K562 (cell line): ENCODE data around the gene NDUFB10. TPM values are rescaled to one million over a fixed set of nuclear protein-coding genes. Genes with fewer than 3 reads are reported as not detected.

Experiments
- ATF3 ChIP-seq, 2 experiments: fragments of 450-650 bp in 1 of 2; sonication (generic) in 1 of 2; formaldehyde crosslinking in 1 of 2; IDR thresholded peaks in 1 of 2; conservative IDR thresholded peaks in 1 of 2; 2 replicates each; pipeline versions ENCODE4 v1.6.1 to v1.8.1; 2016 to 2023; ENCODE audit warnings: mild to moderate bottlenecking in 2 of 2, moderate library complexity in 2 of 2, inconsistent platforms in 1 of 2, missing genetic modification reagents in 1 of 2
- CBFA2T3 ChIP-seq: fragments of 450-650 bp; IDR thresholded peaks from 2 replicates; pipeline ENCODE4 v1.6.1; 2017
- CREB3L1 ChIP-seq: fragments of 450-650 bp; IDR thresholded peaks from 2 replicates; pipeline ENCODE4 v1.6.1; 2014; ENCODE audit warnings: low read depth, mild to moderate bottlenecking, moderate library complexity, borderline replicate concordance
- EGR1 ChIP-seq: fragments of 450-650 bp; conservative IDR thresholded peaks from 2 replicates; pipeline ENCODE4 v1.6.1; 2017; ENCODE audit warnings: mild to moderate bottlenecking
- FOXA3 ChIP-seq, 2 experiments: fragments of 450-650 bp in 1 of 2; sonication (generic) in 1 of 2; formaldehyde crosslinking; IDR thresholded peaks in 1 of 2; conservative IDR thresholded peaks in 1 of 2; 2 replicates each; pipeline versions ENCODE4 v1.4.0 to v1.8.0; 2020 to 2022; ENCODE audit warnings: mild to moderate bottlenecking in 2 of 2, missing genetic modification reagents in 1 of 2
- FOXP4 ChIP-seq: sonication (generic); formaldehyde crosslinking; IDR thresholded peaks from 2 replicates; pipeline ENCODE4 v1.8.0; 2022; ENCODE audit warnings: mild to moderate bottlenecking, missing genetic modification reagents, borderline replicate concordance
- HDAC3 ChIP-seq: fragments of 450-650 bp; IDR thresholded peaks from 2 replicates; pipeline ENCODE4 v1.6.1; 2018; ENCODE audit warnings: borderline replicate concordance, mild to moderate bottlenecking, moderate library complexity; ENCODE audit not compliant: partially characterized antibody
- KDM1A ChIP-seq, 2 experiments: fragments of 450-650 bp; IDR thresholded peaks; 2 replicates each; pipeline ENCODE4 v1.6.1; 2016; ENCODE audit warnings: mild to moderate bottlenecking in 2 of 2
- KLF1 ChIP-seq: fragments of 450-650 bp; IDR thresholded peaks from 2 replicates; pipeline ENCODE4 v1.6.1; 2016; ENCODE audit warnings: missing genetic modification characterization, missing compliant biosample characterization
- NCOA2 ChIP-seq, 2 experiments: fragments of 450-650 bp; IDR thresholded peaks; 2 replicates each; pipeline ENCODE4 v1.6.1; 2018; ENCODE audit warnings: mild to moderate bottlenecking in 2 of 2, moderate library complexity in 1 of 2; ENCODE audit not compliant: partially characterized antibody in 2 of 2
- NFIC ChIP-seq: fragments of 450-650 bp; IDR thresholded peaks from 2 replicates; pipeline ENCODE4 v1.6.1; 2017; ENCODE audit warnings: mild to moderate bottlenecking, inconsistent platforms
- POLR2H ChIP-seq: IDR thresholded peaks from 2 replicates; pipeline ENCODE4 v1.6.1; 2016; ENCODE audit warnings: missing genetic modification characterization, low read depth, mild to moderate bottlenecking, control low read depth, missing compliant biosample characterization, moderate library complexity
- PRMT5 ChIP-seq: sonication (generic); formaldehyde crosslinking; IDR thresholded peaks from 2 replicates; pipeline ENCODE4 v1.5.0; 2020; ENCODE audit warnings: missing genetic modification reagents
- SMAD3 ChIP-seq: fragments of 450-650 bp; formaldehyde crosslinking; conservative IDR thresholded peaks from 2 replicates; pipeline ENCODE4 v1.4.0; 2020; ENCODE audit warnings: mild to moderate bottlenecking
- SMARCA4 ChIP-seq: fragments of 450-650 bp; IDR thresholded peaks from 2 replicates; pipeline ENCODE4 v1.6.1; 2016
- TCF3 ChIP-seq: sonication (generic); formaldehyde crosslinking; IDR thresholded peaks from 2 replicates; pipeline ENCODE4 v1.4.0; 2020; ENCODE audit warnings: mild to moderate bottlenecking, missing genetic modification reagents
- TEAD4 ChIP-seq, 2 experiments: sonication (generic) in 1 of 2; formaldehyde crosslinking in 1 of 2; IDR thresholded peaks; 2 replicates each; pipeline versions ENCODE4 v1.6.1 to v1.8.0; 2012 to 2022; ENCODE audit warnings: borderline replicate concordance in 1 of 2, inconsistent platforms in 1 of 2, low read length in 1 of 2, mild to moderate bottlenecking in 1 of 2, missing genetic modification reagents in 1 of 2
- TFAP4 ChIP-seq: sonication (generic); formaldehyde crosslinking; IDR thresholded peaks from 2 replicates; pipeline ENCODE4 v1.8.0; 2022; ENCODE audit warnings: missing genetic modification reagents, mild to moderate bottlenecking, moderate library complexity, borderline replicate concordance
- ZBTB7A ChIP-seq: IDR thresholded peaks from 2 replicates; pipeline ENCODE4 v1.6.1; 2011; ENCODE audit warnings: low read depth, mild to moderate bottlenecking, low read length, moderate library complexity, borderline replicate concordance; ENCODE audit not compliant: control insufficient read depth
- ZNF311 ChIP-seq: fragments of 250-450 bp; sonication (Bioruptor Pico); IDR thresholded peaks from 2 replicates; pipeline ENCODE4 v1.4.0; 2020; ENCODE audit warnings: mild to moderate bottlenecking, moderate library complexity
- ZNF830 ChIP-seq: fragments of 250-450 bp; sonication (Bioruptor Pico); IDR thresholded peaks from 2 replicates; pipeline ENCODE4 v1.5.0; 2021; ENCODE audit warnings: mild to moderate bottlenecking
- ZSCAN32 ChIP-seq: fragments of 450-650 bp; formaldehyde crosslinking; IDR thresholded peaks from 2 replicates; pipeline ENCODE4 v1.4.0; 2020; ENCODE audit warnings: mild to moderate bottlenecking, moderate library complexity
- polyA plus RNA-seq, 8 experiments: library from polyadenylated mRNA; depleted of rRNA in 4 of 8; stranded (reverse) in 5 of 8; unstranded in 3 of 8; fragments of >200 nt; fragmentation: Nextera tagmentation in 2 of 8; fragmentation: Illumina TruSeq in 1 of 8; extraction: Ambion mirVana in 2 of 8; extraction: Trizol in 1 of 8; gene quantifications; 2 replicates each; pipeline versions ENCODE4 v1.2.1 to v1.2.3, GENCODE V29; 2011 to 2014; ENCODE audit warnings: inconsistent platforms in 1 of 8, missing spikeins in 1 of 8
- total RNA-seq, 7 experiments: library from RNA; depleted of rRNA in 6 of 7; stranded (reverse); fragments of >200 nt in 6 of 7; fragmentation: Illumina TruSeq in 2 of 7; extraction: Trizol in 2 of 7; gene quantifications; 2 replicates each; pipeline versions ENCODE4 v1.2.1 to v1.2.3, GENCODE V29; 2011 to 2021; ENCODE audit warnings: low replicate concordance in 1 of 7

NDUFB10 gene
- total and polyA plus RNA-seq, 9 of the 15 experiments (the other 6 are each of a cell fraction or from before 2014, with no cell fraction given), result 69.3 to 527 (median 161) TPM

- TF ChIP-seq FOXP4 (no peak), ZBTB7A (peak; percentile 52; the same call in 1 of the 2 replicates), SMARCA4 (0 out of 2 replicates have a peak, but pooled peaks have one; percentile 14), FOXA3 (CRISPR knock-in tag; conservative IDR thresholded peaks at IDR 0.05 in 1 of 2, IDR thresholded peaks at IDR 0.05 in 1 of 2) (no peak), POLR2H (no peak), ATF3 (IDR thresholded peaks at IDR 0.05) (no peak), ATF3 (CRISPR knock-in tag; conservative IDR thresholded peaks at IDR 0.05) (no peak), CREB3L1 (no peak), TCF3 (peak; percentile 48), NFIC (peak; percentile 37; the same call in 1 of the 2 replicates), KLF1 (tag) (no peak), KDM1A (IDR thresholded peaks at IDR 0.05) (peak in 1 of 2 experiments; percentile 26; a peak in 1 of 4 replicates), PRMT5 (CRISPR knock-in tag) (no peak), NCOA2 (IDR thresholded peaks at IDR 0.05; ENCODE audit: partially characterized antibody in 2 of 2) (no peak), ZNF830 (no peak), CBFA2T3 (peak; percentile 88), HDAC3 (no peak), SMAD3 (CRISPR knock-in tag) (no peak), ZNF311 (no peak), TFAP4 (CRISPR knock-in tag) (peak; percentile 57; the same call in 1 of the 2 replicates), TEAD4 (IDR thresholded peaks at IDR 0.05; ENCODE audit: low read length) (peak; percentile 19; the same call in 1 of the 2 replicates), TEAD4 (CRISPR knock-in tag; IDR thresholded peaks at IDR 0.05; ENCODE audit: borderline replicate concordance) (no peak), EGR1 (peak; percentile 52), ZSCAN32 (CRISPR knock-in tag) (no peak)
Observed at GRCh38 chr16:1945559-1946391, 13.6 kb upstream of the NDUFB10 start (continued).
